HG03175 (cell line): ENCODE results near the gene OSTN.
"Not testable (repeated sequence)": the region's sequence is repeated elsewhere in the genome, so short reads cannot be mapped to it uniquely, and the experiment has no call there.

ENCODE experiments used
- ATAC-seq: cut with Tn5 transposase; IDR thresholded peaks from one replicate; pipeline ENCODE4 v1.9.1; 2021; ENCODE audit warnings: mild to moderate bottlenecking, moderate library complexity; ENCODE audit not compliant: unreplicated experiment

Gene OSTN

GRCh38 chr3:191262650-191263049 lies 63.6 kb downstream of the OSTN start:
- ATAC-seq, result peak; percentile 83

- peak; percentile 87 for ATAC-seq
These were observed 64.3 kb downstream of the OSTN start for GRCh38 chr3:191263365-191263764.

GRCh38 chr3:191263850-191264249 lies 64.8 kb downstream of the OSTN start:
- no peak for ATAC-seq

GRCh38 chr3:191268737-191269136 lies 69.7 kb downstream of the OSTN start:
- no peak for ATAC-seq

- peak; percentile 80 for ATAC-seq
These were observed 70.4 kb downstream of the OSTN start for GRCh38 chr3:191269289-191270085.

GRCh38 chr3:191275244-191275643 lies 76.2 kb downstream of the OSTN start:
- ATAC-seq, result not testable (repeated sequence)

- no peak for ATAC-seq
These were observed 76.7 kb downstream of the OSTN start for GRCh38 chr3:191275751-191276150.

GRCh38 chr3:191280111-191280510 lies 81.1 kb downstream of the OSTN start:
- no peak for ATAC-seq

- ATAC-seq, result no peak
These were observed 81.8 kb downstream of the OSTN start for GRCh38 chr3:191280882-191281281.

- no peak for ATAC-seq
These were observed 83.5 kb downstream of the OSTN start for GRCh38 chr3:191282251-191283185.

- ATAC-seq, result peak; percentile 81
These were observed 84.4 kb downstream of the OSTN start for GRCh38 chr3:191283400-191283799.

GRCh38 chr3:191290311-191291025 lies 91.4 kb downstream of the OSTN start:
- peak; percentile 91 for ATAC-seq

- ATAC-seq, result no peak
These were observed 93.4 kb downstream of the OSTN start for GRCh38 chr3:191292243-191293015.

GRCh38 chr3:191294291-191294690 lies 95.2 kb downstream of the OSTN start:
- ATAC-seq, result no peak

GRCh38 chr3:191296041-191296541 lies 97.0 kb downstream of the OSTN start:
- peak; percentile 91 for ATAC-seq

GRCh38 chr3:191298846-191299245 lies 99.8 kb downstream of the OSTN start:
- no peak for ATAC-seq

- ATAC-seq, result no peak
These were observed 101.4 kb downstream of the OSTN start for GRCh38 chr3:191300422-191300821.

GRCh38 chr3:191301017-191301416 lies 102.0 kb downstream of the OSTN start:
- ATAC-seq, result peak; percentile 84

- no peak for ATAC-seq
These were observed 102.9 kb downstream of the OSTN start for GRCh38 chr3:191301782-191302411.

- no peak for ATAC-seq
These were observed 103.4 kb downstream of the OSTN start for GRCh38 chr3:191302451-191302850.
